AG04449 (cell line): ENCODE results near the gene CLCA1.

Experiments
- CTCF ChIA-PET: fragments of 350-600 bp; formaldehyde crosslinking; extraction: SDS; loops from one replicate; lab custom pipeline; 2021; ENCODE audit warnings: antibody characterized with exemption; lab: Yijun Ruan, JAX
- POLR2A ChIA-PET: fragments of 400-600, 350-600 bp; formaldehyde crosslinking; extraction: SDS; loops from one replicate; lab custom pipeline; 2020; ENCODE audit warnings: antibody characterized with exemption, inconsistent platforms; lab: Yijun Ruan, JAX
- DNase-seq: peaks from one replicate; pipeline ENCODE4 v3.0.0-alpha.2; 2010; ENCODE audit warnings: low read depth, low spot score
- H3K4me3 ChIP-seq: 2 replicates; pipeline ENCODE4 v1.5.1; 2011; ENCODE audit warnings: low read depth, mild to moderate bottlenecking, control low read depth, low read length
- CTCF ChIP-seq: IDR thresholded peaks from one replicate; pipeline ENCODE4 v1.5.1; 2011; ENCODE audit warnings: mild to moderate bottlenecking, moderate library complexity, low read length, control low read depth, inconsistent platforms; ENCODE audit not compliant: insufficient read depth; ENCODE audit errors: missing control alignments

CLCA1 gene

DNA sequence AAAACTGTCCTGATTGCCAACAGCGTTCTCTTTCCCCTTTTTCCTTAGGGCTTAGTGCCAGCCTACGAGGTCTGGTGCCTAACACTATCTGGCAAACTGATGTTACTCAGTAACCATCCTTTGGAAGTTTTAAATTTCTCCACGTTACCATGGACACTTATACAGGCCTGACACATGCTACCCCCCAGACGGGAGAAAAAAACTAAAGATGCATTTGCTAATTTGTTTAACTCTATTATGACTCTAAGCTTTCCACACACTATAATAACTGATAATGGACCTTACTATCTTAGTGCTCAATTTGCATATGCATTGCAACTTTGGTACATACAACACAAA lies 36.8 kb downstream of the CLCA1 start:
- no peak overlapping the region for H3K4me3 ChIP-seq
- POLR2A ChIA-PET = no interaction called here
- TF ChIP-seq CTCF = no peak
- DNase-seq = no peak
- CTCF ChIA-PET = interaction anchor here (0.6 to 12.2 kb wide), 12 partner anchors 10 to 248 kb away, joined by 3 to 198 read pairs (median 6); partner anchors contain the start of gene CLCA2

- peak; percentile 33 for TF ChIP-seq CTCF
- CTCF ChIA-PET = interaction anchor here (0.9 to 12.2 kb wide), 16 partner anchors 8 to 196 kb away, joined by 3 to 198 read pairs (median 5); partner anchors contain the start of gene SH3GLB1
- no peak overlapping the region for H3K4me3 ChIP-seq
- POLR2A ChIA-PET = no interaction called here
- DNase-seq = no peak
Measured at GRCh38 chr1:86507935-86508582, 39.3 kb downstream of the CLCA1 start.

- ChIA-PET CTCF (interaction anchor here (1.5 to 12.2 kb wide), 11 partner anchors 9 to 196 kb away, joined by 3 to 198 read pairs (median 5); partner anchors contain the start of gene SH3GLB1), POLR2A (no interaction called here)
- no peak for TF ChIP-seq CTCF
- no peak overlapping the region for H3K4me3 ChIP-seq
- no peak for DNase-seq
Measured at GRCh38 chr1:86508583-86508969, 39.8 kb downstream of the CLCA1 start.

- ChIA-PET POLR2A (no interaction called here), CTCF (interaction anchor here (1.4 to 2.0 kb wide), 3 partner anchors 11 to 171 kb away, joined by 4 to 8 read pairs (median 5); no protein-coding TSS in a partner anchor)
- no peak for TF ChIP-seq CTCF
- no peak for DNase-seq
- no peak overlapping the region for H3K4me3 ChIP-seq
Measured at GRCh38 chr1:86515597-86515996, 46.9 kb downstream of the CLCA1 start.

- no peak for DNase-seq
- TF ChIP-seq CTCF = no peak
- POLR2A ChIA-PET = no interaction called here
- no peak overlapping the region for H3K4me3 ChIP-seq
- CTCF ChIA-PET = interaction anchor here (1.4 to 2.0 kb wide), 3 partner anchors 11 to 170 kb away, joined by 4 to 8 read pairs (median 5); no protein-coding TSS in a partner anchor
Measured at GRCh38 chr1:86516335-86516734, 47.6 kb downstream of the CLCA1 start.

GRCh38 chr1:86517336-86517735 lies 48.6 kb downstream of the CLCA1 start:
- ChIA-PET CTCF (interaction anchor here (1.4 to 2.5 kb wide), 3 partner anchors 9 to 187 kb away, joined by 3 to 21 read pairs (median 5); partner anchors contain the start of gene SH3GLB1), POLR2A (no interaction called here)
- H3K4me3 ChIP-seq = no peak overlapping the region
- DNase-seq = no peak
- TF ChIP-seq CTCF = no peak
